Activated CD8-positive, alpha-beta T cell treated with anti-CD3 and anti-CD28 coated beads, Interleukin-2, amount 10 ng/mL, durations not matched to agents 7 days and 5 days (primary cell): ENCODE measurements around the gene CDCA4. TPM values are rescaled to one million over a fixed set of nuclear protein-coding genes. Genes with fewer than 3 reads are reported as not detected.

ENCODE experiments used
- ATAC-seq: fragments of 150-1000 bp; cut with Tn5 transposase; one replicate; pipeline ENCODE4 v1.10.0; 2021; ENCODE audit warnings: moderate library complexity
- CTCF ChIA-PET: fragments of 350-600 bp; sonication (Branson Sonifier 250); formaldehyde crosslinking; loops from one replicate; lab custom pipeline; 2021; ENCODE audit warnings: antibody characterized with exemption; lab: Charles Lee
- POLR2A ChIA-PET: fragments of 350-600 bp; sonication (Branson Sonifier 250); formaldehyde crosslinking; loops from one replicate; lab custom pipeline; 2021; ENCODE audit warnings: antibody characterized with exemption; lab: Charles Lee
- DNase-seq: peaks from one replicate; pipeline ENCODE4 v3.0.0-alpha.2; 2020
- H3K27ac Mint-ChIP-seq: one replicate; pipeline ENCODE4 v1.8.0; 2021; ENCODE audit warnings: mild to moderate bottlenecking, mixed read lengths
- H3K27me3 Mint-ChIP-seq: one replicate; pipeline ENCODE4 v1.8.0; 2021; ENCODE audit warnings: low read depth, mixed read lengths
- H3K36me3 Mint-ChIP-seq: one replicate; pipeline ENCODE4 v1.8.0; 2021; ENCODE audit warnings: low read depth, mixed read lengths
- H3K4me1 Mint-ChIP-seq: one replicate; pipeline ENCODE4 v1.8.0; 2021; ENCODE audit warnings: low read depth, mixed read lengths
- H3K4me3 Mint-ChIP-seq: one replicate; pipeline ENCODE4 v1.8.0; 2021; ENCODE audit warnings: mild to moderate bottlenecking, mixed read lengths
- H3K9me3 Mint-ChIP-seq: one replicate; pipeline ENCODE4 v1.8.0; 2022; ENCODE audit warnings: mixed read lengths; ENCODE audit not compliant: insufficient read depth
- total RNA-seq, 2 experiments: library from RNA; stranded (reverse); gene quantifications; one replicate each; pipeline ENCODE4 v1.2.3, GENCODE V29; 2021

Gene CDCA4
- total RNA-seq, 2 experiments from 2014 or later, result 59.9 to 62.3 TPM

- H3K4me3 Mint-ChIP-seq, result no peak overlapping the region
- peaks cover 31% of the 10 kb centered on the region for H3K4me1 Mint-ChIP-seq
- H3K36me3 Mint-ChIP-seq, result peaks cover 49% of the 10 kb centered on the region
- no peaks in the 10 kb centered on the region for H3K9me3 Mint-ChIP-seq
- POLR2A ChIA-PET, result interaction anchor here (1.0 kb wide), 1 partner anchor 21 kb away, joined by 3 read pairs; no protein-coding TSS in a partner anchor
- ATAC-seq, result no peak
- CTCF ChIA-PET, result interaction anchor here (1.4 to 12.2 kb wide), 3 partner anchors 9 to 32 kb away, joined by 4 to 134 read pairs (median 6); partner anchors contain the start of gene GPR132
- H3K27me3 Mint-ChIP-seq, result no peaks in the 10 kb centered on the region
- no peak for DNase-seq
- no peak overlapping the region for H3K27ac Mint-ChIP-seq
Measured at GRCh38 chr14:105056303-105056831, 35.5 kb upstream of the CDCA4 start.

- ChIA-PET POLR2A (no interaction called here), CTCF (interaction anchor here (1.4 to 1.8 kb wide), 2 partner anchors 9 to 10 kb away, joined by 4 to 6 read pairs; partner anchors contain the start of gene GPR132)
- H3K36me3 Mint-ChIP-seq, result peaks cover 54% of the 10 kb centered on the region
- ATAC-seq (no peak), DNase-seq (no peak)
- H3K9me3 Mint-ChIP-seq, result no peaks in the 10 kb centered on the region
- no peaks in the 10 kb centered on the region for H3K27me3 Mint-ChIP-seq
- H3K27ac Mint-ChIP-seq, result no peak overlapping the region
- H3K4me3 Mint-ChIP-seq, result no peak overlapping the region
- peaks cover 29% of the 10 kb centered on the region for H3K4me1 Mint-ChIP-seq
Measured at GRCh38 chr14:105055736-105056302, 34.9 kb upstream of the CDCA4 start.

GRCh38 chr14:105055334-105055733 lies 34.5 kb upstream of the CDCA4 start:
- H3K4me3 Mint-ChIP-seq, result no peak overlapping the region
- no peak overlapping the region for H3K27ac Mint-ChIP-seq
- ChIA-PET POLR2A (no interaction called here), CTCF (no interaction called here)
- H3K4me1 Mint-ChIP-seq, result peaks cover 24% of the 10 kb centered on the region
- ATAC-seq (no peak), DNase-seq (no peak)
- no peaks in the 10 kb centered on the region for H3K9me3 Mint-ChIP-seq
- H3K27me3 Mint-ChIP-seq, result no peaks in the 10 kb centered on the region
- H3K36me3 Mint-ChIP-seq, result peaks cover 49% of the 10 kb centered on the region

- Mint-ChIP-seq H3K4me3 (no peak overlapping the region), H3K9me3 (no peaks in the 10 kb centered on the region), H3K27ac (no peak overlapping the region), H3K4me1 (peaks cover 11% of the 10 kb centered on the region), H3K36me3 (peaks cover 50% of the 10 kb centered on the region), H3K27me3 (no peaks in the 10 kb centered on the region)
- POLR2A ChIA-PET, result interaction anchor here (1.4 kb wide), 1 partner anchor 12 kb away, joined by 6 read pairs; the partner anchor contains the start of gene GPR132
- DNase-seq (no peak), ATAC-seq (no peak)
- CTCF ChIA-PET, result interaction anchor here (1.1 kb wide), 2 partner anchors 9 to 33 kb away, joined by 3 to 4 read pairs; no protein-coding TSS in a partner anchor
Measured at GRCh38 chr14:105053996-105054395, 33.1 kb upstream of the CDCA4 start.

- no peak for ATAC-seq
- Mint-ChIP-seq H3K4me3 (no peak overlapping the region), H3K36me3 (peaks cover 50% of the 10 kb centered on the region), H3K27ac (no peak overlapping the region), H3K27me3 (no peaks in the 10 kb centered on the region), H3K9me3 (no peaks in the 10 kb centered on the region), H3K4me1 (peaks cover 6% of the 10 kb centered on the region)
- DNase-seq, result no peak
- CTCF ChIA-PET, result interaction anchor here (1.1 kb wide), 2 partner anchors 8 to 34 kb away, joined by 3 to 4 read pairs; no protein-coding TSS in a partner anchor
- POLR2A ChIA-PET, result interaction anchor here (1.4 kb wide), 1 partner anchor 12 kb away, joined by 6 read pairs; the partner anchor contains the start of gene GPR132
Measured at GRCh38 chr14:105053421-105053820, 32.5 kb upstream of the CDCA4 start.

- H3K27me3 Mint-ChIP-seq, result no peaks in the 10 kb centered on the region
- no peaks in the 10 kb centered on the region for H3K9me3 Mint-ChIP-seq
- no peak for DNase-seq
- POLR2A ChIA-PET, result no interaction called here
- CTCF ChIA-PET, result no interaction called here
- no peak overlapping the region for H3K27ac Mint-ChIP-seq
- ATAC-seq, result no peak
- peaks cover 45% of the 10 kb centered on the region for H3K36me3 Mint-ChIP-seq
- peaks cover 1% of the 10 kb centered on the region for H3K4me1 Mint-ChIP-seq
- no peak overlapping the region for H3K4me3 Mint-ChIP-seq
Measured at GRCh38 chr14:105052110-105052458, 31.2 kb upstream of the CDCA4 start.

- Mint-ChIP-seq H3K9me3 (no peaks in the 10 kb centered on the region), H3K27me3 (no peaks in the 10 kb centered on the region)
- no peak for ATAC-seq
Measured at GRCh38 chr14:105051182-105052109, 30.6 kb upstream of the CDCA4 start.

GRCh38 chr14:105050551-105050897 lies 29.6 kb upstream of the CDCA4 start:
- ChIA-PET POLR2A (no interaction called here), CTCF (no interaction called here)
- Mint-ChIP-seq H3K27ac (no peak overlapping the region), H3K27me3 (no peaks in the 10 kb centered on the region), H3K4me1 (peaks cover 6% of the 10 kb centered on the region), H3K36me3 (peaks cover 37% of the 10 kb centered on the region), H3K9me3 (no peaks in the 10 kb centered on the region), H3K4me3 (no peak overlapping the region)
- no peak for DNase-seq
- ATAC-seq, result no peak

More at GRCh38 chr14:105051182-105052109, 30.6 kb upstream of the CDCA4 start:
- CTCF ChIA-PET, result no interaction called here
- H3K27ac Mint-ChIP-seq, result no peak overlapping the region
- DNase-seq, result no peak
- H3K4me3 Mint-ChIP-seq, result no peak overlapping the region
- H3K36me3 Mint-ChIP-seq, result peaks cover 39% of the 10 kb centered on the region
- no peaks in the 10 kb centered on the region for H3K4me1 Mint-ChIP-seq
- POLR2A ChIA-PET, result no interaction called here

GRCh38 chr14:105049753-105050550 lies 29.1 kb upstream of the CDCA4 start:
- ATAC-seq, result no peak
- H3K4me1 Mint-ChIP-seq, result peaks cover 11% of the 10 kb centered on the region
- H3K36me3 Mint-ChIP-seq, result peaks cover 34% of the 10 kb centered on the region
- H3K4me3 Mint-ChIP-seq, result no peak overlapping the region
- H3K27ac Mint-ChIP-seq, result no peak overlapping the region
- no peaks in the 10 kb centered on the region for H3K9me3 Mint-ChIP-seq
- POLR2A ChIA-PET, result no interaction called here
- H3K27me3 Mint-ChIP-seq, result no peaks in the 10 kb centered on the region
- CTCF ChIA-PET, result no interaction called here
- no peak for DNase-seq

- ChIA-PET CTCF (interaction anchor here (1.1 to 6.7 kb wide), 6 partner anchors 14 to 42 kb away, joined by 3 to 92 read pairs (median 8); partner anchors contain the start of gene GPR132), POLR2A (interaction anchor here (0.5 to 1.5 kb wide), 6 partner anchors 13 to 139 kb away, joined by 3 to 4 read pairs (median 3); partner anchors contain the start of gene GPR132)
- no peaks in the 10 kb centered on the region for H3K27me3 Mint-ChIP-seq
- peaks cover 24% of the 10 kb centered on the region for H3K36me3 Mint-ChIP-seq
- DNase-seq, result no peak
- no peak for ATAC-seq
- H3K4me3 Mint-ChIP-seq, result no peak overlapping the region
- H3K27ac Mint-ChIP-seq, result no peak overlapping the region
- no peaks in the 10 kb centered on the region for H3K9me3 Mint-ChIP-seq
- peaks cover 17% of the 10 kb centered on the region for H3K4me1 Mint-ChIP-seq
Measured at GRCh38 chr14:105047283-105048016, 26.6 kb upstream of the CDCA4 start.
